HG03558 (cell line): ENCODE data around the gene ARRDC2.

Experiments
- ATAC-seq: cut with Tn5 transposase; IDR thresholded peaks from one replicate; pipeline ENCODE4 v1.9.1; 2021; ENCODE audit warnings: moderate number of reproducible peaks; ENCODE audit not compliant: unreplicated experiment; ENCODE audit errors: extremely low read depth

ARRDC2 gene

DNA sequence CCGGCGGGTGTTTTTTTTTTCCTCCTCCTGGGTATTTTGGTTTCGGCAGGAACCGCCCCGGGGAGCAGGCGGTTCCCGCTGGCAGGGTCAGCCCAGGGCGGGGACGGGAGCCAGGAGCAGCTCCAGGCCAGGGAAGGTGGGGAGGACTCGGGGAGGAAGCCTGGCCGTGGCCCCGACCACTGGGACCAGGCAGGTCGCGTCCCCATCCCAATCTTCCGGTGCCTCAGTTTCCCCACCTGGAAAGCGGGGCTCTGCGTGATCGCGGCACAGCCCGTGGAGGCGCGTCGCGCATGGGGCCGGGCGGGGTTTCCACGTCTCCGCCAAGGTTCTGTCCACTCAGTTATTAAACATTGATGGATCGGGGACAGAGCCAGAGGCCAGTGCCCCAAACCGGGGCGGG, 43.9 kb downstream of the ARRDC2 start:
- ATAC-seq: no peak

GRCh38 chr19:18053576-18054219, 45.7 kb downstream of the ARRDC2 start:
- no peak for ATAC-seq

GRCh38 chr19:18055967-18056366, 48.0 kb downstream of the ARRDC2 start:
- no peak for ATAC-seq

DNA sequence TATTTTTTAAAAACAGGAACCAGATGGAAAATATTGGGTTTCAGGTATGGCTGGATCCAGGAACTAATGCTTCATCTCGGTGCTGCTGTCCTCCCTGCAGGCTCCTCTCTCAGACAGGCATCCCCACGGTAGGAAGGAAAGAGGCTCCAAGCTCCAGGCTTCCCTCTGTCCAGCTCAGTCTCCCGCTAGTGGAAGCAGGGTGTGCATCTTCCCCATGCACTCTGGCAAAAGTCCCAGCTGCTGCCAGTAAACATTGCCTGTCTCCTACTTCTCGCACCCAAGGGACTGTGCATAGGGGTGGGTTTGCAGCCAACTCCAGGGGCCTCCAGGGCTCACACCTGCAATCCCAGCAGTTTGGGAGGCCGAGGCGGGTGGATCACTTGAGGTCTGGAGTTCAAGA, 49.6 kb downstream of the ARRDC2 start:
- ATAC-seq: no peak

DNA sequence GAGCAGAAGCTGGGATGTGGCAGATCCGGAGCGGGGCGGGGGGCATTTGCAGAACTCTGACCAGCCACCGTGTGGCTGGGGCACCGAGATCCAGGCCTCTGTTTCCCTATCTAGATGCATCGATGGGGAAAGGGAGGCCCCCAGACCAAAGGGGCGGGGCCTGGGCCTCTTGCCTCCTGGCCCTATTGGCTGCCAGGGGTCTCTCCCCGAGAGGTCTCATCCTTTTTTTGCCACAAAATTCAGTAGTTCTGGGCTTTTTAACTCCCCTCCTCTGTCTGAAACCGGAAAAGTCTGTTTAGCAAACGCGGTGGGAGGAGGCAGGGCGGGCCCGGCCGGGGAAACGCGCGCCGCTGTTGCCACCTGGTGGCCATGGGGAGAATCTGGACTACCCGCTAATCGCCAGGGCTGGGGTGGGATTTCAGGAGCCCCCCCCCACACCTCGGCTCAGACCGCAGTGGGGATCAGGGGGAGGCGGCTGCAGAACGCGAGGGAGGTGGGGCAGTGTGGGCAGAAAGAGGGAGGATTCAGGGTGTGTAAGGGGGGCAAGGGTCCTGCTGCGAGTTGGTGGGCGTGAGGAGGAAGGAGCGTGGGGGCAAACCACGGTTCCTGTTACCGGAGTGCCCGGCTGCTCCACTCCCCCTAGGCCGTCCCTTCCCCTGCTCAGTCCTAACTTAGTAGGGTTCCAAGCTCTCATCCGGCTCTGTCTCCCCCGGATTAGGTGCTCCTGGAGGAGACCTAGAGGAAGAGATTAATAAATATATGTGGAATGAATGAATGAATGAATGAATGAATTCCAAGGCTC, 50.4 kb downstream of the ARRDC2 start:
- ATAC-seq: no peak

GRCh38 chr19:18059297-18059696, 51.3 kb downstream of the ARRDC2 start:
- ATAC-seq: no peak

DNA sequence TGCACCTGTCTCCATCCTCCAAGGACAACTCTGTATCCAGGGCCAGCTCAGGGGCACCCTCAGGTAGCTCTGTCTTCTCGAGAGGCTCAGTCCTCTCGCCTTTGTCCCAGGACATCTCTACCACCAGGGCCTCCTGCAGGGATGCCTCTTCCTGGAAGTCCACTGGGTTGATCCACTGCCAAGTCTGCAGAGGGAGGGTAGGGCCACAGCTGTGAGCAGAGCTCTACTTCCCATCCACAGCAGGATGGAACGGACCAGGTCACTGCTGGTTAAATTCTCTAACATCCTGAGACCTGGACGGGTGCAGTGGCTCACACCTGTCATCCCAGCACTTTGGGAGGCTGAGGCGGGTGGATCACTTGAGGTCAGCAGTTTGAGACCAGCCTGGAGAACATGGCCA, 51.9 kb downstream of the ARRDC2 start:
- no peak for ATAC-seq

- no peak for ATAC-seq
Observed at GRCh38 chr19:18060472-18060871, 52.5 kb downstream of the ARRDC2 start.

- no peak for ATAC-seq
Observed at GRCh38 chr19:18062028-18062427, 54.1 kb downstream of the ARRDC2 start.

DNA sequence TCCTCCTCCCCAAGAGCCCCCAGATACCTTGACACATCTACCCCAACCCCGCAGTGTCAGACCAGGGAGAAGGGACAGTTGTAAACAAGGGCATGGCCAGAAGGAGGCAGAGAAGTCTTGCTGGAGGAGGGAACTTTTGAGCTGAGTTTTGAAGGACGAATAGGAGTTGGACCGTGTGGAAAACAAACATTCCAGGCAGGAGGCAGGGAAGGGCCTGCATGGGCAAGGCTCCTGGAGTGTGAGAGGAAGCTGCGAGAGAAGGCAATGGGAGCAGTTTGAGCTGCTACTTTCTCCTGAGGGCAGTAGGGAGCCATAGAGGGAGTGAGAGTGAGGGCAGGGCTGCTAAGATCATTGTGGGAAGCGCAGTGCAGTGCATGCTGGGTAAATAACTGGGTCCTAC, 55.5 kb downstream of the ARRDC2 start:
- no peak for ATAC-seq
